GM18858 (cell line): ENCODE data around the gene GLRX3.

ENCODE experiments used
- ATAC-seq: cut with Tn5 transposase; IDR thresholded peaks from one replicate; pipeline ENCODE4 v1.9.1; 2021; ENCODE audit not compliant: unreplicated experiment

Gene GLRX3

DNA sequence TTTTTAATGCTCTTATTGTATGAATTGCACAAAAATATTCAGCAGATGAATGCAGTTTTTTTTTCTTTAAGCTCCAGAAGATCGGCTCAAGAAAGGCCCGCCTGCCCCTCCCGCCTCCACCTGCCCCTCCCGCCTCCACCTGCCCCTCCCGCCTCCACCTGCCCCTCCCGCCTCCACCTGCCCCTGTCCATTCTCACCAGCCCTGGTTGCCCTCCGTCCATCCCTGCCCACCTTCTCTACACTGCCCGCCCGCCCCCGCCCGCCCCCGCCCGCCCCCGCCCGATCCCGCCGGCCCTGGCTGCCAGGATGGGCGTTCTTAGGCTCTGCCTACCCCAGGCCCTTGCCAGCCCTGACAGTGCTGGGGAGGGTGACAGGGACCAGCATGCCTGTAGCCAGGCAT, 67.4 kb downstream of the GLRX3 start:
- ATAC-seq = no peak

DNA sequence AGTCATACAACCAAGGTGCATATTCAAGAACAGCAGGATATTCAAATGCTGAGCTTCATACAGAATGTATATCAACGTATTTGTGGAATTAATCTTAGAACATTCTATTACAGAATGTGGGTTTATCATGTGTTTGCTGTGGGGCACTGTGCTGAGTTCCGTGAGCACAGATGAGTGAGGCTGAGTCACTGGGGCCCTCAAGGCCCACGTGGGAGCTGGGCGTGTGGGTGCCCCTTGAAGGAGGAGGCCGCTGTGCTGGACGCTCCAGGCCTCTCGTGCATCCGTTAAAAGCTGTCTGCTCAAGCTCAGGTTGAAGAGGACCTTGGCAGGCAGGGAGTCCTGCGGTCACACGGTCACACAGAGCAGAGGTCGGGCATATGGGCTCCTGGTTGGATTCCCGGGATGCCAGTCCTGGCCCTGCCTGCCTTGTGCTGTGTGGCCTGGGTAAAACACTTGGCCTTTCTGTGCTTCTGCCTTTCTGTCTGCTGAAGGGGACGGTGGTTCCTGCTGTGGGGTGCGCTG, 70.1 kb downstream of the GLRX3 start:
- no peak for ATAC-seq

- no peak for ATAC-seq
These were observed 71.0 kb downstream of the GLRX3 start for GRCh38 chr10:130207205-130207604.

GRCh38 chr10:130208807-130209206, 72.6 kb downstream of the GLRX3 start:
- no peak for ATAC-seq

DNA sequence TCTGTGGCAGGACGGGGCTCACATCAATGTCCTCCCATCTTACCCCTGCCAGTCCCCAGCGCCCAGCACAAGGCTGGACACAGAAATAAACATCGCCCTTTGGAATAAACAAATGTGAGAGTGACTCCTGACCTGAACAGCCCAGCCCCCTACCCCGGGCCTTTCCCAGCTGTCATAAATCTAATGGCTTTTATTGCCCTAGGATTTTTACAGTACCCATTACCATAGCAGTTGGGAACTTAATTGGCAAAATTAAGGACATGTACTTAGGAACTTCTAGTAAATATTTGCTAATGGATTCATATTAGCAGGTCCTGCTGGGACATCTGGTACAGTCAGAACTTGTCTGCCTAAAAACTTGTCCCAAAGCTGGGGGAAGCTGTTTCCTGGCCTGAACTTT, 76.6 kb downstream of the GLRX3 start:
- no peak for ATAC-seq

DNA sequence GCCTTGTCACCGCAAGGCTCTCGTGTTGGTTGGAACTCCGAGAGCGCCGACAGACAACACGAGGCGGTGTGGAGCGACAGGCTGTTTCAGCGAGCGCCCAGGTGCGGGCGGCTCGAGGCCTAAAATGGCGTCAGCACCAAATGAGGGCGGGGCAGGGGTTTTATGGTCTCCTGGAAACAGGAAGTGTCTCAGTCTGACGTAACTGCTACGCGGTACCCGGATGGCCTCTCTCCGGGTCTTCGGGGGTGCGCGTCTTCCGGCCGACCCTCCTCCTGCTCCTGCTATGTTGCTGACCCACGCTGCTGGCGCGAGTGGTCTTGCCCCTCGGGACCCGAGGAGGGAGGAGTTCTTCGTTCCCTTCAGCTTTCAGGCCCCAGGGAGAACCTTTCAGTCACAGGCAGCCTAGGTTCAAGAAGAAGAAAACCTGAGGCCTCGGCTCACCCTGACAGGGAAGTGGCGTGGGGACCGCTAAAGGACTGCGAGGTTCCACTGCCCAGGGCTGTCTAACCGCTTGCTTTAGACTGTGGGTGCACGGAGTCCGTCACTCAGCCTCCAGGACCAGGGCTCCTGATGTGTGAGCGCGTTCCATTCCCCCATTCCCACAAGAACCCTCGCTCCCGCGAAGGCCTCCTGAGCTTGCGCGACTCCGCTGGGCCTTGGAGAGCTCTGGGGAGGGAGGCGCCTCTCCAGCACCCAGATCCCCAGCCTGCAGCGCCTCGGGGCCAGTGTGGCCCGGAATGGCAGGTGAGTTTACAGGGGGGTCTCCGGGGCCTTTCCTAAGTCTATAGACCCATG, 77.3 kb downstream of the GLRX3 start:
- no peak for ATAC-seq

GRCh38 chr10:130214431-130214830, 78.2 kb downstream of the GLRX3 start:
- no peak for ATAC-seq

DNA sequence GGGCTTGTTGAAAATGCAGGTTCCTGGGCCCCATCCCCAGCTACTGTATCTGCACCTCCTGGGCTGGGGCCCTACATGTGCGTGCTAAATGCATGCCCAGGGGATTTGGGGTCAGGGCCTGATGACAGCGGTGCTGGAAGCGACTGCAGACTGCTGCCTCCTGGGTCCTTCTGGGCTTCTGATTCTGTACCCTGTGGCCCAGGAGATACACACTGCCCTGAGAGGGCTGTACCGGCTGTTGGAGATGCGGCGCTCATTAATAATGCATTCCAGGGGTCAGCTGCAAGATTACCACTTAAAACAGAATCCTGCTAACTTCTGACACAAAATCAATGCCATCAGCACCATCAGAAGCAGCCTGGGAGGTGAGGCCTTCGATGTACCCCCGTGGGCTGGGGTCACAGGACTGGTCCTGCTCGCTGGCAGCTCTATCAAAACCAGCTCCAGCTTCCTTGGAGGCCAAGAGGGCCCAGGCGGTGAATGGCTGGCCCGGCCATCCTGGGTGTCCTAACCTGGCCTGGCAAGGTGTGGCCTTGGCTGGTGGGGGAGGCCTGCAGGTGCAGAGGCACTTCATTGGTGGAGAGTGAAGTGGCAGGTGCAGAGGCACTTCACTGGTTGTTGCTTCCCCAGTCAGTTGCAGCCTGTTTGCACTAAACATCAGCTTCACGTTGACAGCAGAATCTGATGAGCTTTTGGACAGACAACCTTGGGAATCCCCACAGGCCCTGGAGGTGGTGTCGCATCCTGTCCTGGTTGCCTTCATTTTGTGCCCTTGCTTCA, 79.2 kb downstream of the GLRX3 start:
- ATAC-seq = no peak

DNA sequence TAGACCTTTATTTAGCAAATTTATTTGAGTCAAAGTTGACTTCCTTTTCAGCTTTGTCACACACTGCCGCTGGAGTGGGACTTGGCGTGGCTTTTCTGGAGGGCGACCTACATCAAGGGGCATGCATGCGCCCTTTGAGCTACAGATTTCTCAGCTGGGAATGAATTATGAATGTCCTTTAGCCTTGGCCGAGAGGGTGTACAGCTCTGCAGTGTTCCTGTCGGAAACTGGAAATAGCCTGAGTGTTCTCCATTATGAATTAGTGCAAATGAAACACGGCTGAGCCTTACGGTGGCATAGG, 79.7 kb downstream of the GLRX3 start:
- no peak for ATAC-seq

DNA sequence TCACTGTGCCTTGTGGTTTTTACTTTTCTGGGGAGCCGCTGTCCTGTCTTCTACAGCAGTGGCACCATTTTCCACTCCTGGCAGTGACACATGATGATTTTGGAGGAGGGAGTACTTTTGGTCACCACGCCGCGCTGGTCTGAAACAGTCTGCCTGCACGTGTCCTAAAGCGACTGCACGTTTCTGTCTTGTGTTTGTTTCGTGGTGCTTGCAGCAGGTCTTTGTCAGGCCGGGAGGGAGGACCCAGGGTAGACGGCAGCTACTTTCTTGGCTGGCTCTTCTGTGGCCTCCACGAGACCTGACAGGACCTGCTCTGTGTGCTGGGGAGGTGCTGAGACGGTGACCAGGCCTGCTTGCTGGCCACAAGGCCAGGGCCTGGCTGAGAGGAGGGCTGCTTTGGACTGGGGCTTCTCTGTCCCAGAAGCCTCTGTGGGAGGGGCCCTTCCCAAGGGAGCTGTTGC, 82.0 kb downstream of the GLRX3 start:
- no peak for ATAC-seq

- no peak for ATAC-seq
These were observed 82.7 kb downstream of the GLRX3 start for GRCh38 chr10:130218936-130219335.

- no peak for ATAC-seq
These were observed 84.3 kb downstream of the GLRX3 start for GRCh38 chr10:130220251-130221185.

GRCh38 chr10:130221456-130222375, 85.5 kb downstream of the GLRX3 start:
- ATAC-seq = no peak

GRCh38 chr10:130222381-130222780, 86.2 kb downstream of the GLRX3 start:
- no peak for ATAC-seq

- no peak for ATAC-seq
These were observed 88.0 kb downstream of the GLRX3 start for GRCh38 chr10:130224228-130224627.

DNA sequence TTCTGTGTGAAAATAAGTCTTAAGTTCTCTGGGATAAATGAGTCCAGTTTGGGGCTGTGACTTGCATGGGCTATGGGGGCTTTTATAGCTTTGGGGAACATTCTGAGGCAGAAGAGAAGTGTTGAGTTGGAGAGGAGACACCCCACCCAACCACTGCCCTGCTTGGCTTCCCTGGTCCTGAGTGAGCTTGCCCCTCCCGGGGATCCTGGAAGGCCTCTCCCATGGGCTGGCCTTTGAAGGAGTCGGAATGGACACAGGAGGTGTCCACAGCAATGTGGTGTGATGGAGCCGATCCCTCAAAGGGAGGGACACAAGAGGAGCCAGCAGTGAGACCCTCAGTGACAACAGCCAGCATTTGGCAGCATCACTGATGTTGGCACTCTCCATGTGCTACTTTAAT, 89.8 kb downstream of the GLRX3 start:
- ATAC-seq = no peak

DNA sequence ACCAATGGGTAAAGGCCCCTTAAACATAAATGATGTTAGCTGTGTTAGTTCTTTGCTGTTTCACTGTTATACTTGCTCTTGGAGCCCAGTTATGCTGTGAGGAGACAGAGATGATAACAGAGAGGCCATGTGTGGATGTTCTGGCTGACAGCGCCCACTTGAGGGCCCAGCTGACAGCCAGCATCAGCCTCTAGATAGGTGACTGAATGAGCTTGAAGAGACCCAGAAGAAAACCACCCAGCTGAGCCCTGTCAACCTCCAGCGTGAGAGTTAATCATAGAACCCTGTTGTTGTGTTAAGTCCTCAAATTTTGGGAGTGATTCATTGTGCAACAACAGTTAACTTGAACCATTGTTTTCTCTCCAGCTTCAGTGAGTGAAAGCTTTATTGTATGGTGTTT, 91.7 kb downstream of the GLRX3 start:
- no peak for ATAC-seq
